Colonic mucosa (tissue), 4 donors: ENCODE results near the gene APOBEC3F. TPM values are rescaled to one million over a fixed set of nuclear protein-coding genes. Genes with fewer than 3 reads are reported as not detected.

Experiments used
- DNase-seq: peaks from one replicate; pipeline ENCODE4 v3.0.0-alpha.2; 2020
- H3K27ac ChIP-seq: fragments of 200-600 bp; one replicate; pipeline ENCODE4 v1.8.0; 2021
- H3K27me3 ChIP-seq: fragments of 200-600 bp; one replicate; pipeline ENCODE4 v1.8.0; 2021
- H3K36me3 ChIP-seq: fragments of 200-600 bp; one replicate; pipeline ENCODE4 v1.8.0; 2021
- H3K4me1 ChIP-seq: fragments of 200-600 bp; one replicate; pipeline ENCODE4 v1.8.0; 2021; ENCODE audit warnings: mild to moderate bottlenecking
- H3K4me3 ChIP-seq: fragments of 200-600 bp; one replicate; pipeline ENCODE4 v1.8.0; 2021
- H3K9ac ChIP-seq, 2 donors: one replicate each; pipeline ENCODE4 v1.7.0; 2013; ENCODE audit warnings: control low read depth in 2 of 2, low read depth in 2 of 2, low read length in 2 of 2
- H3K9me3 ChIP-seq: fragments of 200-600 bp; one replicate; pipeline ENCODE4 v1.8.0; 2021
- intact Hi-C: fragments of 100-400 bp; cut with DNase I; formaldehyde crosslinking; loops from one replicate; pipeline ENCODE4 v1.14.1; 2022
- total RNA-seq, 2 donors: library from RNA; stranded (reverse); fragmentation: NEBNext Ultra II Directional in 1 of 2; extraction: Animal tissue kit (Norgen Biotek cat#: 25700) in 1 of 2; gene quantifications; one replicate each; pipeline ENCODE4 v1.2.1, GENCODE V29; 2021
- TF ChIP-seq, protein P1 (sequence below): fragments of 200-600 bp; IDR thresholded peaks from one replicate; pipeline ENCODE4 v1.8.0; 2022; ENCODE audit warnings: antibody characterized with exemption, mild to moderate bottlenecking
- donor health status: healthy.
- donor health status: DM: no; HTN: no; CAD: no.
- donor health status: DM: no; HTN: no; CAD: no.

APOBEC3F gene
- total RNA-seq, 2 donors from 2014 or later: 7.0 to 7.3 TPM

DNA sequence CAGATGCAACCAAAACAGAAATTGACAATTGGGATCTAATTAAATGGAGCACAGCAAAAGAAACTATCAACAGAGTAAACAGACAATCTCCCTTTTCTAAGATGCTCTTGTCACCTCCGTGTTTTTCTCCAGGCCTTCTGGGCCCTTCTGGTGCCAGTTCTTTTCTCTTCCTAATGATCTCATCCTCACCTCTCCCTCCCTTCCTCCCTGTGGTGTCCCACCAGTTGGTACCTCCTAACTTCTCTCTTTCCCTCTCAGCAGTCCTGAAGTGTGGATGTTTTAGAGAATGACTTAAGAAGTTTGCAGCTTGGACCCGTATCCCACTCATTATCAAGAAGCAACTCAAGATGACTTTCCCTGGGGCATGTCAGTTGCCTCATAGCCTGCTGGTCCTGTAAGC is 62.8 kb downstream of the APOBEC3F start:
- Histone ChIP-seq H3K4me1 (no peaks in the 10 kb centered on the region), H3K9ac (no peak overlapping the region), H3K36me3 (no peaks in the 10 kb centered on the region), H3K4me3 (no peak overlapping the region), H3K27ac (no peak overlapping the region), H3K27me3 (no peaks in the 10 kb centered on the region), H3K9me3 (no peaks in the 10 kb centered on the region)
- TF ChIP-seq, protein P1, sequence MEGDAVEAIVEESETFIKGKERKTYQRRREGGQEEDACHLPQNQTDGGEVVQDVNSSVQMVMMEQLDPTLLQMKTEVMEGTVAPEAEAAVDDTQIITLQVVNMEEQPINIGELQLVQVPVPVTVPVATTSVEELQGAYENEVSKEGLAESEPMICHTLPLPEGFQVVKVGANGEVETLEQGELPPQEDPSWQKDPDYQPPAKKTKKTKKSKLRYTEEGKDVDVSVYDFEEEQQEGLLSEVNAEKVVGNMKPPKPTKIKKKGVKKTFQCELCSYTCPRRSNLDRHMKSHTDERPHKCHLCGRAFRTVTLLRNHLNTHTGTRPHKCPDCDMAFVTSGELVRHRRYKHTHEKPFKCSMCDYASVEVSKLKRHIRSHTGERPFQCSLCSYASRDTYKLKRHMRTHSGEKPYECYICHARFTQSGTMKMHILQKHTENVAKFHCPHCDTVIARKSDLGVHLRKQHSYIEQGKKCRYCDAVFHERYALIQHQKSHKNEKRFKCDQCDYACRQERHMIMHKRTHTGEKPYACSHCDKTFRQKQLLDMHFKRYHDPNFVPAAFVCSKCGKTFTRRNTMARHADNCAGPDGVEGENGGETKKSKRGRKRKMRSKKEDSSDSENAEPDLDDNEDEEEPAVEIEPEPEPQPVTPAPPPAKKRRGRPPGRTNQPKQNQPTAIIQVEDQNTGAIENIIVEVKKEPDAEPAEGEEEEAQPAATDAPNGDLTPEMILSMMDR: no peak
- no peak for DNase-seq
- intact Hi-C loops: no loop called here

Other genes starting within 250 kb of the APOBEC3F start
- gene DNAL4, start 246.7 kb upstream of the APOBEC3F start, total RNA-seq: 10 to 100 TPM; 15.8 to 17.8 TPM
- gene NPTXR, start 196.8 kb upstream of the APOBEC3F start, total RNA-seq: 1 to 10 TPM in 1 of 2 donors, under 1 TPM in 1; 0.82 to 2.0 TPM
- gene CBX6, start 168.6 kb upstream of the APOBEC3F start, total RNA-seq: 10 to 100 TPM in 1 of 2 donors, 1 to 10 TPM in 1; 9.2 to 14.5 TPM
- gene APOBEC3A, start 83.3 kb upstream of the APOBEC3F start, total RNA-seq: 1 to 10 TPM in 1 of 2 donors, not detected in 1; 1.4 TPM
- gene APOBEC3B, start 58.5 kb upstream of the APOBEC3F start, total RNA-seq: 10 to 100 TPM in 1 of 2 donors, 1 to 10 TPM in 1; 9.3 to 18.9 TPM
- gene APOBEC3C, start 26.6 kb upstream of the APOBEC3F start, total RNA-seq: 10 to 100 TPM; 13.5 to 49.0 TPM
- 1 to 10 TPM; 6.0 to 7.0 TPM for gene APOBEC3D, start 19.7 kb upstream of the APOBEC3F start, total RNA-seq
- gene APOBEC3G, start 36.4 kb downstream of the APOBEC3F start, total RNA-seq: 1 to 10 TPM; 2.1 to 3.9 TPM
- under 1 TPM in 1 of 2 donors, not detected in 1; 0.45 TPM for gene APOBEC3H, start 56.4 kb downstream of the APOBEC3F start, total RNA-seq
- 10 to 100 TPM; 15.0 to 21.1 TPM for gene CBX7, start 111.8 kb downstream of the APOBEC3F start, total RNA-seq
- 1 to 10 TPM; 1.9 to 5.6 TPM for gene PDGFB, start 204.1 kb downstream of the APOBEC3F start, total RNA-seq